IMR-90 (cell line): ENCODE data around the gene SPATA16. TPM values are rescaled to one million over a fixed set of nuclear protein-coding genes. Genes with fewer than 3 reads are reported as not detected.

Experiments used
- ATAC-seq: fragments of 200-7000 bp; cut with Tn5 transposase; 2 replicates; pipeline ENCODE4 v1.9.1; 2020; ENCODE audit warnings: low read depth, mild to moderate bottlenecking, moderate library complexity
- BruUV-seq: library from RNA; stranded (reverse); fragments of 400-500 nt; replicated peaks from 2 replicates; lab custom pipeline; 2021; lab: Mats Ljungman, UMichigan
- CTCF ChIA-PET: fragments of 300-600 bp; formaldehyde crosslinking; extraction: SDS; loops from one replicate; lab custom pipeline; 2021; ENCODE audit warnings: antibody characterized with exemption; lab: Yijun Ruan, JAX
- POLR2A ChIA-PET: fragments of 300-600 bp; sonication (Branson Sonifier 250); formaldehyde crosslinking; loops from one replicate; lab custom pipeline; 2022; ENCODE audit warnings: antibody characterized with exemption; ENCODE audit not compliant: unreplicated experiment; lab: Charles Lee
- DNase-seq: peaks from one replicate; pipeline ENCODE4 v3.0.0; 2013
- H2AFZ ChIP-seq: replicated peaks from 2 replicates; pipeline ENCODE3; 2013; ENCODE audit warnings: low read length, mild to moderate bottlenecking; ENCODE audit not compliant: poor library complexity
- H2AK5ac ChIP-seq: 2 replicates; pipeline ENCODE4 v1.6.1; 2013; ENCODE audit warnings: low read depth, low read length, inconsistent platforms
- H2AK9ac ChIP-seq: replicated peaks from 2 replicates; pipeline ENCODE3; 2013; ENCODE audit warnings: mild to moderate bottlenecking, low read depth, low read length, moderate library complexity; ENCODE audit not compliant: poor library complexity
- H2BK120ac ChIP-seq: 2 replicates; pipeline ENCODE4 v1.6.1; 2013; ENCODE audit warnings: low read depth, low read length, inconsistent platforms
- H2BK15ac ChIP-seq: 3 replicates; pipeline ENCODE4 v1.6.1; 2013; ENCODE audit warnings: low read depth, low read length, inconsistent platforms
- H2BK20ac ChIP-seq: 2 replicates; pipeline ENCODE4 v1.6.1; 2013; ENCODE audit warnings: low read depth, mild to moderate bottlenecking, inconsistent platforms, low read length, moderate library complexity
- H2BK5ac ChIP-seq: 2 replicates; pipeline ENCODE4 v1.6.1; 2013; ENCODE audit warnings: mild to moderate bottlenecking, low read depth, low read length, inconsistent platforms; ENCODE audit not compliant: poor library complexity, severe bottlenecking
- H3K14ac ChIP-seq: replicated peaks from 2 replicates; pipeline ENCODE4 v1.6.1; 2013; ENCODE audit warnings: low read depth, low read length, inconsistent platforms
- H3K18ac ChIP-seq: 2 replicates; pipeline ENCODE4 v1.6.1; 2013; ENCODE audit warnings: low read depth, low read length, control low read depth
- H3K23ac ChIP-seq: 2 replicates; pipeline ENCODE4 v1.6.1; 2013; ENCODE audit warnings: low read depth, low read length, inconsistent platforms
- H3K27ac ChIP-seq: 2 replicates; pipeline ENCODE4 v1.5.1; 2013; ENCODE audit warnings: mild to moderate bottlenecking, control low read depth, low read length; ENCODE audit not compliant: insufficient read depth
- H3K27me3 ChIP-seq: 2 replicates; pipeline ENCODE4 v1.6.1; 2013; ENCODE audit warnings: low read length; ENCODE audit not compliant: control insufficient read depth, insufficient read depth
- H3K36me3 ChIP-seq: 2 replicates; pipeline ENCODE4 v1.6.1; 2013; ENCODE audit warnings: low read length, mixed read lengths; ENCODE audit not compliant: control insufficient read depth, insufficient read depth
- H3K4ac ChIP-seq: 2 replicates; pipeline ENCODE4 v1.6.1; 2013; ENCODE audit warnings: low read depth, low read length, inconsistent platforms
- H3K4me1 ChIP-seq: 2 replicates; pipeline ENCODE4 v1.6.1; 2013; ENCODE audit warnings: low read length, mixed read lengths; ENCODE audit not compliant: control insufficient read depth, insufficient read depth
- H3K4me2 ChIP-seq: 2 replicates; pipeline ENCODE4 v1.6.1; 2013; ENCODE audit warnings: low read depth, mild to moderate bottlenecking, control low read depth, low read length, moderate library complexity
- H3K4me3 ChIP-seq: 2 replicates; pipeline ENCODE4 v1.5.1; 2013; ENCODE audit warnings: low read depth, mild to moderate bottlenecking, control low read depth, low read length, moderate library complexity; ENCODE audit not compliant: insufficient read depth
- H3K56ac ChIP-seq: 2 replicates; pipeline ENCODE4 v1.6.1; 2013; ENCODE audit warnings: low read length, inconsistent platforms; ENCODE audit not compliant: insufficient read depth; ENCODE audit errors: extremely low read depth
- H3K79me1 ChIP-seq, 2 experiments: 2 replicates each; pipeline ENCODE4 v1.6.1; 2013; ENCODE audit warnings: low read length in 2 of 2, inconsistent platforms in 1 of 2, low read depth in 1 of 2
- H3K9ac ChIP-seq: 2 replicates; pipeline ENCODE4 v1.6.1; 2013; ENCODE audit warnings: low read depth, low read length, control low read depth
- H3K9me1 ChIP-seq: 2 replicates; pipeline ENCODE4 v1.6.1; 2013; ENCODE audit warnings: low read length, inconsistent platforms; ENCODE audit not compliant: insufficient read depth
- H3K9me3 ChIP-seq: 2 replicates; pipeline ENCODE4 v1.6.1; 2013; ENCODE audit warnings: low read length; ENCODE audit not compliant: control insufficient read depth, insufficient read depth
- H4K20me1 ChIP-seq: 2 replicates; pipeline ENCODE4 v1.6.1; 2013; ENCODE audit warnings: low read length, inconsistent platforms; ENCODE audit not compliant: insufficient read depth
- H4K5ac ChIP-seq: 2 replicates; pipeline ENCODE4 v1.6.1; 2013; ENCODE audit warnings: mild to moderate bottlenecking, low read depth, low read length, control low read depth
- H4K8ac ChIP-seq, 2 experiments: 2 replicates each; pipeline ENCODE4 v1.6.1; 2013; ENCODE audit warnings: low read depth in 2 of 2, low read length in 2 of 2, control low read depth in 1 of 2, inconsistent platforms in 1 of 2
- H4K91ac ChIP-seq: 2 replicates; pipeline ENCODE4 v1.6.1; 2013; ENCODE audit warnings: low read depth, low read length, inconsistent platforms; ENCODE audit not compliant: insufficient read depth
- BHLHE40 ChIP-seq: fragments of 150-350 bp; IDR thresholded peaks from 2 replicates; pipeline ENCODE4 v1.6.1; 2016; ENCODE audit warnings: mild to moderate bottlenecking, low read depth, low read length
- CEBPB ChIP-seq: IDR thresholded peaks from 2 replicates; pipeline ENCODE4 v1.6.1; 2012; ENCODE audit warnings: low read depth, low read length, improper control_type of control experiment
- CHD1 ChIP-seq: IDR thresholded peaks from 2 replicates; pipeline ENCODE4 v1.6.1; 2012; ENCODE audit warnings: low read depth, low read length, improper control_type of control experiment
- FOS ChIP-seq: fragments of 150-350 bp; IDR thresholded peaks from 2 replicates; pipeline ENCODE4 v1.6.1; 2016; ENCODE audit warnings: low read depth, low read length
- MAFK ChIP-seq: IDR thresholded peaks from 2 replicates; pipeline ENCODE4 v1.6.1; 2012; ENCODE audit warnings: low read depth, low read length, improper control_type of control experiment
- MAZ ChIP-seq: IDR thresholded peaks from 2 replicates; pipeline ENCODE4 v1.6.1; 2012; ENCODE audit warnings: low read depth, mild to moderate bottlenecking, low read length, improper control_type of control experiment, moderate library complexity, borderline replicate concordance
- MXI1 ChIP-seq: IDR thresholded peaks from 2 replicates; pipeline ENCODE4 v1.6.1; 2012; ENCODE audit warnings: low read depth, mild to moderate bottlenecking, low read length, moderate library complexity, borderline replicate concordance
- NFE2L2 ChIP-seq: fragments of 150-350 bp; IDR thresholded peaks from 2 replicates; pipeline ENCODE4 v1.6.1; 2016; ENCODE audit warnings: low read depth, mild to moderate bottlenecking, low read length
- POLR2A ChIP-seq: IDR thresholded peaks from 2 replicates; pipeline ENCODE4 v1.6.1; 2012; ENCODE audit warnings: mild to moderate bottlenecking, low read depth, low read length
- RAD21 ChIP-seq: IDR thresholded peaks from 2 replicates; pipeline ENCODE4 v1.6.1; 2012; ENCODE audit warnings: low read length, improper control_type of control experiment
- RCOR1 ChIP-seq: IDR thresholded peaks from 2 replicates; pipeline ENCODE4 v1.6.1; 2012; ENCODE audit warnings: mild to moderate bottlenecking, low read length, improper control_type of control experiment; ENCODE audit not compliant: insufficient replicate concordance
- RFX5 ChIP-seq: IDR thresholded peaks from 2 replicates; pipeline ENCODE4 v1.8.0; 2012; ENCODE audit warnings: low read depth, mild to moderate bottlenecking, low read length, moderate library complexity
- SMC3 ChIP-seq: fragments of 150-350 bp; IDR thresholded peaks from 2 replicates; pipeline ENCODE4 v1.6.1; 2016; ENCODE audit warnings: low read depth, mild to moderate bottlenecking, antibody characterized with exemption, low read length, moderate library complexity
- whole genome bisulfite sequencing, 2 experiments: methylation state at CpG; one replicate each; pipeline versions ENCODE4 v1.1.5 to v1.1.7; 2013; ENCODE audit warnings: missing lambda C conversion rate in 2 of 2; ENCODE audit not compliant: insufficient read length in 1 of 2; ENCODE audit errors: extremely low coverage in 2 of 2; 5-methylcytosine and 5-hydroxymethylcytosine counted together
- dilution Hi-C: fragments of 300-500 bp; cut with HindIII; formaldehyde crosslinking; loops from one replicate; pipeline ENCODE4 v1.14.3; 2018; ENCODE audit warnings: low sequenced_read_pairs; ENCODE audit not compliant: unreplicated experiment
- in situ Hi-C: fragments of 300-500 bp; cut with MboI; formaldehyde crosslinking; loops from 3 replicates; pipeline ENCODE4 v1.14.3; 2019; ENCODE audit warnings: low sequenced_read_pairs, inconsistent platforms, mixed read lengths
- intact Hi-C: fragments of 100-400 bp; cut with micrococcal nuclease; formaldehyde crosslinking; loops from 2 replicates; pipeline ENCODE4 v1.10.0; 2022
- polyA plus RNA-seq, 3 experiments: library from polyadenylated mRNA; depleted of rRNA; stranded (reverse); fragments of >200 nt; gene quantifications; 2 replicates each; pipeline ENCODE4 v1.2.3, GENCODE V29; 2012; ENCODE audit warnings: low replicate concordance in 1 of 3
- total RNA-seq: library from RNA; depleted of rRNA; stranded (reverse); fragments of >200 nt; gene quantifications from 2 replicates; pipeline ENCODE4 v1.2.3, GENCODE V29; 2012
- TF ChIP-seq, protein P1 (sequence below): fragments of 150-350 bp; IDR thresholded peaks from 2 replicates; pipeline ENCODE4 v1.6.1; 2017; ENCODE audit warnings: mild to moderate bottlenecking, antibody characterized with exemption, low read length, low read depth
- TF ChIP-seq, protein P2 (sequence below): conservative IDR thresholded peaks from 2 replicates; pipeline ENCODE4 v1.5.1; 2012; ENCODE audit warnings: mild to moderate bottlenecking, low read depth, low read length, improper control_type of control experiment
- TF ChIP-seq, protein P3 (sequence below): fragments of 150-350 bp; IDR thresholded peaks from 2 replicates; pipeline ENCODE4 v1.6.1; 2016; ENCODE audit warnings: low read depth, mild to moderate bottlenecking, low read length, moderate library complexity, borderline replicate concordance

The SPATA16 gene
- total and polyA plus RNA-seq, 2 of the 4 experiments (the other 2 are of a cell fraction), result not detected

DNA sequence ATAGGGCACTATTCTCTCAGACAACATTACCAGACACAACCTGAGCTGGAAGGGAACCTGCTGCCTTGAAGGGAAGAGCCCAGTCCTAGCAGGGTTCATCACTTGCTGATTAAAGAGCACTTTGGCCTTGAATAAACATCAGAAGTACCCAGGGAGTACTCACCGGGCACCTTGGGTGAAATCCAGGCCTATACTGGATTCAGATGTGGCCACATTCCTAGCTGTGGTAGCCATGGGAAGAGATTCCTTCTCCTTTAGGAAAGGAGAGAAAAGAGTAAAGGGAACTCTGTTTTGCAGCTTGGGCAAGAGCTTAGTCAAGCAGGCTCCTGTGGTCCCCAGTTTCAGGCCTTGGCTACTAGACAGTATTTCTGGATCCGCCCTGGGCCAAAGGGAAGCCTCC is 195.0 kb downstream of the SPATA16 start:
- no peaks in the 10 kb centered on the region for H3K27me3 ChIP-seq
- no peak overlapping the region for H3K9ac ChIP-seq
- H2AFZ ChIP-seq, result no peak overlapping the region
- no peaks in the 10 kb centered on the region for H3K4me1 ChIP-seq
- TF ChIP-seq CHD1 (no peak), RCOR1 (no peak), POLR2A (no peak), MAZ (no peak), FOS (no peak), MAFK (no peak), RFX5 (no peak), BHLHE40 (no peak), RAD21 (no peak), MXI1 (no peak), CEBPB (no peak), SMC3 (no peak), NFE2L2 (no peak)
- TF ChIP-seq, protein P1, sequence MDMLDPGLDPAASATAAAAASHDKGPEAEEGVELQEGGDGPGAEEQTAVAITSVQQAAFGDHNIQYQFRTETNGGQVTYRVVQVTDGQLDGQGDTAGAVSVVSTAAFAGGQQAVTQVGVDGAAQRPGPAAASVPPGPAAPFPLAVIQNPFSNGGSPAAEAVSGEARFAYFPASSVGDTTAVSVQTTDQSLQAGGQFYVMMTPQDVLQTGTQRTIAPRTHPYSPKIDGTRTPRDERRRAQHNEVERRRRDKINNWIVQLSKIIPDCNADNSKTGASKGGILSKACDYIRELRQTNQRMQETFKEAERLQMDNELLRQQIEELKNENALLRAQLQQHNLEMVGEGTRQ, result no peak
- TF ChIP-seq, protein P2, sequence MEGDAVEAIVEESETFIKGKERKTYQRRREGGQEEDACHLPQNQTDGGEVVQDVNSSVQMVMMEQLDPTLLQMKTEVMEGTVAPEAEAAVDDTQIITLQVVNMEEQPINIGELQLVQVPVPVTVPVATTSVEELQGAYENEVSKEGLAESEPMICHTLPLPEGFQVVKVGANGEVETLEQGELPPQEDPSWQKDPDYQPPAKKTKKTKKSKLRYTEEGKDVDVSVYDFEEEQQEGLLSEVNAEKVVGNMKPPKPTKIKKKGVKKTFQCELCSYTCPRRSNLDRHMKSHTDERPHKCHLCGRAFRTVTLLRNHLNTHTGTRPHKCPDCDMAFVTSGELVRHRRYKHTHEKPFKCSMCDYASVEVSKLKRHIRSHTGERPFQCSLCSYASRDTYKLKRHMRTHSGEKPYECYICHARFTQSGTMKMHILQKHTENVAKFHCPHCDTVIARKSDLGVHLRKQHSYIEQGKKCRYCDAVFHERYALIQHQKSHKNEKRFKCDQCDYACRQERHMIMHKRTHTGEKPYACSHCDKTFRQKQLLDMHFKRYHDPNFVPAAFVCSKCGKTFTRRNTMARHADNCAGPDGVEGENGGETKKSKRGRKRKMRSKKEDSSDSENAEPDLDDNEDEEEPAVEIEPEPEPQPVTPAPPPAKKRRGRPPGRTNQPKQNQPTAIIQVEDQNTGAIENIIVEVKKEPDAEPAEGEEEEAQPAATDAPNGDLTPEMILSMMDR, result no peak
- TF ChIP-seq, protein P3, sequence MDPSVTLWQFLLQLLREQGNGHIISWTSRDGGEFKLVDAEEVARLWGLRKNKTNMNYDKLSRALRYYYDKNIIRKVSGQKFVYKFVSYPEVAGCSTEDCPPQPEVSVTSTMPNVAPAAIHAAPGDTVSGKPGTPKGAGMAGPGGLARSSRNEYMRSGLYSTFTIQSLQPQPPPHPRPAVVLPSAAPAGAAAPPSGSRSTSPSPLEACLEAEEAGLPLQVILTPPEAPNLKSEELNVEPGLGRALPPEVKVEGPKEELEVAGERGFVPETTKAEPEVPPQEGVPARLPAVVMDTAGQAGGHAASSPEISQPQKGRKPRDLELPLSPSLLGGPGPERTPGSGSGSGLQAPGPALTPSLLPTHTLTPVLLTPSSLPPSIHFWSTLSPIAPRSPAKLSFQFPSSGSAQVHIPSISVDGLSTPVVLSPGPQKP, result no peak
- H3K27ac ChIP-seq, result no peak overlapping the region
- BruUV-seq, result no TSS peak
- no peak overlapping the region for H2BK20ac ChIP-seq
- H3K36me3 ChIP-seq, result no peaks in the 10 kb centered on the region
- POLR2A ChIA-PET, result no interaction called here
- H3K23ac ChIP-seq, result no peak overlapping the region
- DNase-seq (no peak), ATAC-seq (no peak)
- intact Hi-C loops, result no loop called here
- in situ Hi-C loops, result no loop called here
- H2BK15ac ChIP-seq, result no peak overlapping the region
- no peak overlapping the region for H4K8ac ChIP-seq
- no peak overlapping the region for H3K4me2 ChIP-seq
- no peak overlapping the region for H4K91ac ChIP-seq
- no peak overlapping the region for H3K18ac ChIP-seq
- H3K4ac ChIP-seq, result no peak overlapping the region
- no CpG with 5 or more reads among the region's 2 CpGs for WGBS, 2 experiments
- no peak overlapping the region for H2AK9ac ChIP-seq
- H3K9me1 ChIP-seq, result no peaks in the 10 kb centered on the region
- H2BK120ac ChIP-seq, result no peak overlapping the region
- no peak overlapping the region for H3K4me3 ChIP-seq
- H3K56ac ChIP-seq, result no peak overlapping the region
- H4K20me1 ChIP-seq, result no peaks in the 10 kb centered on the region
- dilution Hi-C loops, result no loop called here
- H3K79me1 ChIP-seq, result no peaks in the 10 kb centered on the region
- CTCF ChIA-PET, result no interaction called here
- H3K9me3 ChIP-seq, result no peaks in the 10 kb centered on the region
- no peak overlapping the region for H2BK5ac ChIP-seq
- H4K5ac ChIP-seq, result no peak overlapping the region
- no peak overlapping the region for H2AK5ac ChIP-seq
- H3K14ac ChIP-seq, result no peak overlapping the region
